ENCODE measurements around the gene B4GALT2.

DNA sequence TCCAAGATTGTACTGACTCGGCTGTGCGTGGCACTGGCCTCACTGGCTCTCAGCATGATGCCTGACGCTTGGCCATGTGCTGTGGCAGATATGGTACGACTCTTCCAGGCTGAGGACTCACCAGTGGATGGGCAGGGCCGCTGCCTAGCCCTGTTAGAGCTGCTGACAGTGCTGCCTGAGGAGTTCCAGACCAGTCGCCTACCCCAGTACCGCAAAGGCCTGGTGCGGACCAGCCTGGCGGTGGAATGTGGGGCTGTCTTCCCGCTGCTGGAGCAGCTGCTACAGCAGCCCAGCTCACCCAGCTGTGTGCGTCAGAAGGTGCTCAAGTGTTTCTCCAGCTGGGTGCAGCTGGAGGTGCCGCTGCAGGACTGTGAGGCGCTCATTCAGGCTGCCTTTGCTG, 29.3 kb upstream of the B4GALT2 start:
- TF ChIP-seq CTCF (conservative IDR thresholded peaks at IDR 0.05), result no peak
- no peak for TF ChIP-seq ZFX (IDR thresholded peaks at IDR 0.05)

Measured in C4-2B (cell line).